ENCODE results near the gene FLNA. TPM values are rescaled to one million over a fixed set of nuclear protein-coding genes. Genes with fewer than 3 reads are reported as not detected.

The FLNA gene
- polyA plus RNA-seq, 1 experiment: 605 TPM

DNA sequence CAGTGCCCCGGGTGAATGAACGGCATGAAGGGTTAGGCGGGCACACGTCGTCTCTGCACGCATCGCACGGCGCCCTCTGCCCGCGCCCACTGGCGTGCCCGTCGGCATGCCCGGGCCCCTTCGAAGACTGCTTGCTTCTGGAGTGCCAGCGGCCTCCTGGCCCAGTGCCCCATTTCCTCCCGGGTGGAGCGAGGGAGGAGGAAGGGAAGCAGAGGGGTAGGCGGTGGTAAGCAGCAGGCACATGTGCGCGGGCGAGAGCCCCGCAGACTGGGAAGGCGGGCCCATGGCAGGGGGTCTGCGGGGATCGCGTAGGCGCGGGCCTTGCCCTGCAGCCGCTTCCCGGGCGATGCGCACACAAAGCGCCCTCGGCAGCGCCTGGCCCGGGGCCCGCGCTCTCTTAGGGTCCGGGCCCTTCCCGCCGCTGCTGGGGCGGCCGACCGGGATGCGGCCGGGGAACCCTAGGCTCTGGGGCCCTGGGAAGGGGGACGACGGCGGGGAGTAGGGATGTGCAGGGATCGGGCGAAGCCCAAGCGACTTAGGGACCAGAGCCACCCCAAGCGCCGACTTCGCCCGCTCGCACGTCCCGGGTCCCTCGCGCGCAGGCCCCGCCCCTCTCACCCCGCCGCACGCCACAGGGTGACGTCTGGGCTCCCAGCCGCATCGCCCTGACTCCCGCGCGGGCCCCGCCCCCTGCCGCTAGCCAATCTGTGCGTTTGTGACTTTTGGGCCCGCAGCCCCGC is 3.8 kb upstream of the FLNA start:
- POLR2A ChIA-PET: interaction anchor here (0.6 to 1.5 kb wide), 2 partner anchors 8 to 67 kb away, joined by 4 to 16 read pairs; no protein-coding TSS in a partner anchor
- H3K9me3 ChIP-seq (ENCODE audit: control insufficient read depth, insufficient read depth, low read length): no peaks in the 10 kb centered on the region
- CTCF ChIA-PET: no interaction called here
- no peaks in the 10 kb centered on the region for H3K27me3 ChIP-seq (ENCODE audit: control insufficient read depth, insufficient read depth, low read length)
- peak overlapping the region; percentile 68 for H3K27ac ChIP-seq (ENCODE audit: low read depth, low read length)
- no peak for DNase-seq (ENCODE audit: low read depth, low spot score)
- H3K4me3 ChIP-seq (ENCODE audit: low read depth, low read length): peak overlapping the region; percentile 54
- TF ChIP-seq, protein P1, sequence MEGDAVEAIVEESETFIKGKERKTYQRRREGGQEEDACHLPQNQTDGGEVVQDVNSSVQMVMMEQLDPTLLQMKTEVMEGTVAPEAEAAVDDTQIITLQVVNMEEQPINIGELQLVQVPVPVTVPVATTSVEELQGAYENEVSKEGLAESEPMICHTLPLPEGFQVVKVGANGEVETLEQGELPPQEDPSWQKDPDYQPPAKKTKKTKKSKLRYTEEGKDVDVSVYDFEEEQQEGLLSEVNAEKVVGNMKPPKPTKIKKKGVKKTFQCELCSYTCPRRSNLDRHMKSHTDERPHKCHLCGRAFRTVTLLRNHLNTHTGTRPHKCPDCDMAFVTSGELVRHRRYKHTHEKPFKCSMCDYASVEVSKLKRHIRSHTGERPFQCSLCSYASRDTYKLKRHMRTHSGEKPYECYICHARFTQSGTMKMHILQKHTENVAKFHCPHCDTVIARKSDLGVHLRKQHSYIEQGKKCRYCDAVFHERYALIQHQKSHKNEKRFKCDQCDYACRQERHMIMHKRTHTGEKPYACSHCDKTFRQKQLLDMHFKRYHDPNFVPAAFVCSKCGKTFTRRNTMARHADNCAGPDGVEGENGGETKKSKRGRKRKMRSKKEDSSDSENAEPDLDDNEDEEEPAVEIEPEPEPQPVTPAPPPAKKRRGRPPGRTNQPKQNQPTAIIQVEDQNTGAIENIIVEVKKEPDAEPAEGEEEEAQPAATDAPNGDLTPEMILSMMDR (IDR thresholded peaks at IDR 0.05; ENCODE audit: low read depth, low read length): no peak

DNA sequence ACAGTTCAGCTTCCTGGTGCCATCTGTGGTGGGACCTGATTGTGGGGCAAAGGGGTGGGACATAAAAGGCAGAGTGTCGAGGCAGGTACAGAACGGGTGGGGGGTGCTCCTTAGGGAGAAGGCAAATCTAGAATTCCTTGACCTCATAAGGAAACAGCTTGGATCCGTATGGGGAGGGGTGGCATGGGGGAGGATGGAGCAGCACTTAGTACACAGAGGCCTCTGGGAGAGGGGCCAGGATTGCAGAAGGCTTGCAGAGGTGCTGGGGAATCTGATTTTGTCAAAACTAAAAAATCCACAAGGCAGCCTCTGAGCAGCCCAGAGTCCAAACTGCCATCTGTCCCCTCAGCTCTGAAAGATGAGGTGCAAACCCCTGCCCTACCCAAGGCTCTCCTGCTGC is 2.3 kb upstream of the FLNA start:
- POLR2A ChIA-PET: no interaction called here
- no peaks in the 10 kb centered on the region for H3K27me3 ChIP-seq (ENCODE audit: control insufficient read depth, insufficient read depth, low read length)
- H3K27ac ChIP-seq (ENCODE audit: low read depth, low read length): peak overlapping the region; percentile 57
- H3K9me3 ChIP-seq (ENCODE audit: control insufficient read depth, insufficient read depth, low read length): no peaks in the 10 kb centered on the region
- TF ChIP-seq, protein P1 (IDR thresholded peaks at IDR 0.05; ENCODE audit: low read depth, low read length): no peak
- no peak overlapping the region for H3K4me3 ChIP-seq (ENCODE audit: low read depth, low read length)
- CTCF ChIA-PET: no interaction called here
- DNase-seq (ENCODE audit: low read depth, low spot score): no peak

DNA sequence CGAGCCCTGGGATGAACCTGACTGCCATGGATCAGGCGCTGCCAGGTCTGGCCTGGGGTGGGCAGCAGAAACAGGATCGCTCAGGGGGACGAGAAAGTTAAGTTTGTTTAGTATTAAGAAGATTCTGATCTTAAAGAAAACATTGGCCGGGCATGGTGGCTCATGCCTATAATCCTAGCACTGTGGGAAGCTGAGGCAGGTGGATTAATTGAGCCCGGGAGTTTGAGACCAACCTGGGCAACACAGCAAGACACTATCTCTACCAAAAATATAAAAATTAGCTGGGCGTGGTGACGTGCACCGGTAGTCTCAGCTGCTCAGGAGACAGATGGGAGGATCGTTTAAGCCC is 696 bp upstream of the FLNA start:
- ChIA-PET CTCF (no interaction called here), POLR2A (no interaction called here)
- Histone ChIP-seq H3K4me3 (ENCODE audit: low read depth, low read length) (peak overlapping the region; percentile 52), H3K27me3 (ENCODE audit: control insufficient read depth, insufficient read depth, low read length) (no peaks in the 10 kb centered on the region), H3K27ac (ENCODE audit: low read depth, low read length) (peak overlapping the region; percentile 65), H3K9me3 (ENCODE audit: control insufficient read depth, insufficient read depth, low read length) (no peaks in the 10 kb centered on the region)
- TF ChIP-seq, protein P1 (IDR thresholded peaks at IDR 0.05; ENCODE audit: low read depth, low read length): no peak
- DNase-seq (ENCODE audit: low read depth, low spot score): no peak

DNA sequence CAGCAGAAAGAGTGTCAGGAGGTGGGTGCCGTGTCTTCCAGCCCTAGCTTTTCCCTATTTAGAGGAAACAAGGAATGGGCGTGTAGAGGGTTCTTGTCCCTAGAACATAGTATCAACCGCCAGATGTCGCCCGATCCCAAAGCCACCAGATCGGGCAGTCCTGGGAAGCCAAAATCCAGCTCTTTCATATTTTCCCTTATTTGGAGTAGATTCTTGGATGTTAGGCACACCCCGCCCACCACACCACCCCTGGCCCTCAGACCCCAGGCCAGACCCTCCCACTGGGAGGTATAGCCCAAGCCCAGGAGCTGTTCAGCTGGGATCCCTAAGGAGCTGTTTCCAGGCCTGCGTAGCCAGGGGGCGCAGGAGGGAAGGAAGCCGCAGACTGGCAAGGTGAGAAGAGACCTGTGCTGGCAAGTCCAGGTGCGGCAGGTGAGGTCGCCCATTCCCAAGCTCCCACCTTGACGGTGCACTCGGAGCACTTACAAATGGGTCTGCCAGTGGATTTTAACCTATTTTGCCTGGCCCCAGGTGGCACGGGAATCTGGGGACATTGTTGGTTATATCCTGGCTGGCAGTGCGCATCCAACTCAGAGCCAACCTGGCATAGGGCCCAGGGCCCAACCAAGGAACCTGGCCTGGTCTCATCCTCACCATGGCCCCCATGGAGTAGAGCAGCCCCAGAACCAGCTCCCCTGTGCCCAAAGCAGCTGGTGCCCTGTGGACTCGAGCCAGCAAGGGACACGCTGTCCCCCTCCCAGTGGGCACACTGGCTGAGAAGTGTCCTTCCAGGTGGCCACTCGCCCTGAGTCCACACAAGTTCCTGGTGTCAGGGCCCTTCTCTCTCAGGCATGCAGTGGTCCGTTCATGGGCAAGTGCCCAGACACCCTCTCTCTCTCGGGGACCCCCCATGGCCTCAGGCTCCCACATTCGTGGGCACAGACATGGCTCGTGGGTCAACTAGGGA is 811 bp downstream of the FLNA start:
- POLR2A ChIA-PET: no interaction called here
- H3K27me3 ChIP-seq (ENCODE audit: control insufficient read depth, insufficient read depth, low read length): no peaks in the 10 kb centered on the region

More for the DNA sequence above, 811 bp downstream of the FLNA start:
- Histone ChIP-seq H3K4me3 (ENCODE audit: low read depth, low read length) (peak overlapping the region; percentile 66), H3K9me3 (ENCODE audit: control insufficient read depth, insufficient read depth, low read length) (no peaks in the 10 kb centered on the region), H3K27ac (ENCODE audit: low read depth, low read length) (peak overlapping the region; percentile 77)
- TF ChIP-seq, protein P1 (IDR thresholded peaks at IDR 0.05; ENCODE audit: low read depth, low read length): peak; percentile 49
- CTCF ChIA-PET: interaction anchor here (0.6 to 1.5 kb wide), 12 partner anchors 9 to 427 kb away, joined by 3 to 17 read pairs (median 3); partner anchors contain the start of gene DNASE1L1
- peak; percentile 73 for DNase-seq (ENCODE audit: low read depth, low spot score)
